Lung (tissue), 12 donors: ENCODE data around the gene PRSS37. TPM values are rescaled to one million over a fixed set of nuclear protein-coding genes. Genes with fewer than 3 reads are reported as not detected.
"Not testable (repeated sequence)": the region's sequence is repeated elsewhere in the genome, so short reads cannot be mapped to it uniquely, and the experiment has no call there.

Experiments
- ATAC-seq: fragments of 200-7000 bp; cut with Tn5 transposase; one replicate; pipeline ENCODE4 v1.9.1; 2020; ENCODE audit warnings: moderate number of reproducible peaks; ENCODE audit not compliant: insufficient read depth, low FRiP score
- DNase-seq, 3 donors: peaks; one replicate each; pipeline ENCODE4 v3.0.0-alpha.2; 2013 to 2017
- H3K27ac ChIP-seq, 2 donors: one replicate each; pipeline ENCODE4 v1.5.1; 2013; ENCODE audit warnings: mild to moderate bottlenecking in 2 of 2, moderate library complexity in 2 of 2, control low read depth in 1 of 2, inconsistent platforms in 1 of 2, low read depth in 1 of 2, low read length in 1 of 2
- H3K27me3 ChIP-seq, 3 donors: one replicate each; pipeline ENCODE4 v1.5.1; 2013; ENCODE audit warnings: low read length in 2 of 3; ENCODE audit not compliant: control insufficient read depth in 3 of 3, insufficient read depth in 3 of 3
- H3K36me3 ChIP-seq, 4 donors: one replicate each; pipeline ENCODE4 v1.5.1; 2013; ENCODE audit warnings: low read length in 4 of 4, mild to moderate bottlenecking in 1 of 4, moderate library complexity in 1 of 4; ENCODE audit not compliant: control insufficient read depth in 4 of 4, insufficient read depth in 4 of 4
- H3K4me1 ChIP-seq, 5 donors: one replicate each; pipeline ENCODE4 v1.5.1; 2013; ENCODE audit warnings: low read length in 5 of 5, mild to moderate bottlenecking in 2 of 5, moderate library complexity in 1 of 5; ENCODE audit not compliant: control insufficient read depth in 5 of 5, insufficient read depth in 5 of 5
- H3K4me3 ChIP-seq: one replicate; pipeline ENCODE4 v1.5.1; 2013; ENCODE audit warnings: mild to moderate bottlenecking, control low read depth, moderate library complexity
- H3K9ac ChIP-seq, 2 donors: one replicate each; pipeline ENCODE4 v1.5.1; 2013; ENCODE audit warnings: low read length in 2 of 2, control low read depth in 1 of 2; ENCODE audit not compliant: insufficient read depth in 1 of 2
- H3K9me3 ChIP-seq, 4 donors: one replicate each; pipeline ENCODE4 v1.5.1; 2013; ENCODE audit warnings: low read length in 3 of 4, mild to moderate bottlenecking in 1 of 4, moderate library complexity in 1 of 4; ENCODE audit not compliant: control insufficient read depth in 4 of 4, insufficient read depth in 3 of 4
- CTCF ChIP-seq: IDR thresholded peaks from 2 replicates; pipeline ENCODE4 v1.5.1; 2012; ENCODE audit warnings: mild to moderate bottlenecking; ENCODE audit errors: control extremely low read depth, extremely low read depth
- WGBS, 2 donors: extraction: QIAGEN DNeasy Blood & Tissue Kit; methylation state at CpG; one replicate each; pipeline ENCODE4 v1.1.7; 2013; 5-methylcytosine and 5-hydroxymethylcytosine counted together
- polyA plus RNA-seq, 2 donors: library from polyadenylated mRNA; stranded (reverse); fragments of 200-250 nt; gene quantifications; one replicate each; pipeline ENCODE4 v1.2.1, GENCODE V29; 2013
- total RNA-seq, 2 donors: library from RNA; depleted of rRNA in 1 of 2; stranded (reverse); fragments of >200 nt in 1 of 2; gene quantifications; one replicate each; pipeline ENCODE4 v1.2.1, GENCODE V29; 2014 to 2021
- donor health status: control.
- donor health status: control.
- donor health status: Bipolar disorder and iron deficiency.
- donor health status: healthy.
- donor health status: DM: yes; HTN: yes; CAD: no.

The PRSS37 gene
- total and polyA plus RNA-seq, 4 donors = not detected

GRCh38 chr7:141839256-141839655 lies 2.0 kb downstream of the PRSS37 start:
- whole genome bisulfite sequencing, 2 donors = 91 to 96% methylated on average over 4 of the region's 4 CpGs
- no peak overlapping the region for H3K27ac ChIP-seq
- TF ChIP-seq CTCF = no peak
- H3K36me3 ChIP-seq = no peaks in the 10 kb centered on the region
- H3K9me3 ChIP-seq = no peaks in the 10 kb centered on the region
- no peak overlapping the region for H3K9ac ChIP-seq
- no peaks in the 10 kb centered on the region for H3K27me3 ChIP-seq
- H3K4me3 ChIP-seq = no peak overlapping the region
- DNase-seq (no peak), ATAC-seq (no peak)
- no peaks in the 10 kb centered on the region for H3K4me1 ChIP-seq

GRCh38 chr7:141838581-141838980 lies 2.7 kb downstream of the PRSS37 start:
- 89 to 100% methylated on average over 1 of the region's 1 CpG for WGBS, 2 donors
- no peak for DNase-seq
- H3K4me1 ChIP-seq = no peaks in the 10 kb centered on the region
- no peak for ATAC-seq
- TF ChIP-seq CTCF = no peak
- no peaks in the 10 kb centered on the region for H3K9me3 ChIP-seq
- no peaks in the 10 kb centered on the region for H3K27me3 ChIP-seq
- H3K27ac ChIP-seq = no peak overlapping the region
- no peak overlapping the region for H3K9ac ChIP-seq
- no peaks in the 10 kb centered on the region for H3K36me3 ChIP-seq
- no peak overlapping the region for H3K4me3 ChIP-seq

GRCh38 chr7:141837683-141838082 lies 3.6 kb downstream of the PRSS37 start:
- Histone ChIP-seq H3K4me1 (no peaks in the 10 kb centered on the region), H3K9me3 (no peaks in the 10 kb centered on the region), H3K27me3 (no peaks in the 10 kb centered on the region), H3K36me3 (no peaks in the 10 kb centered on the region), H3K4me3 (no peak overlapping the region), H3K27ac (no peak overlapping the region), H3K9ac (no peak overlapping the region)
- no peak for DNase-seq
- WGBS, 2 donors = 96 to 98% methylated on average over 5 of the region's 5 CpGs
- no peak for TF ChIP-seq CTCF
- no peak for ATAC-seq

- not testable (repeated sequence) for ATAC-seq
- peaks cover 0 to 11% (median 6%) of the 10 kb centered on the region in 4 donors for H3K9me3 ChIP-seq
Measured at GRCh38 chr7:141822432-141822831, 18.9 kb downstream of the PRSS37 start.

More at GRCh38 chr7:141822432-141822831, 18.9 kb downstream of the PRSS37 start:
- not testable (repeated sequence) for H3K9ac ChIP-seq, H3K4me1 ChIP-seq, H3K36me3 ChIP-seq, H3K27me3 ChIP-seq, H3K4me3 ChIP-seq, DNase-seq, H3K27ac ChIP-seq
